Activated B cell treated with CpG ODN at 0.5 μM for 24 hours (primary cell): ENCODE data around the gene TGFBR2. TPM values are rescaled to one million over a fixed set of nuclear protein-coding genes. Genes with fewer than 3 reads are reported as not detected.

Source experiments
- ATAC-seq: fragments of 200-7000 bp; cut with Tn5 transposase; one replicate; pipeline ENCODE4 v1.10.0; 2021; ENCODE audit warnings: low read depth, mild to moderate bottlenecking, moderate library complexity
- CTCF ChIA-PET: fragments of 350-600 bp; sonication (Branson Sonifier 250); formaldehyde crosslinking; loops from one replicate; lab custom pipeline; 2021; ENCODE audit warnings: antibody characterized with exemption; lab: Charles Lee
- POLR2A ChIA-PET: fragments of 350-600 bp; sonication (Branson Sonifier 250); formaldehyde crosslinking; loops from one replicate; lab custom pipeline; 2021; ENCODE audit warnings: antibody characterized with exemption; lab: Charles Lee
- DNase-seq: peaks from one replicate; pipeline ENCODE4 v3.0.0; 2022
- H3K27ac Mint-ChIP-seq: one replicate; pipeline ENCODE4 v1.8.0; 2020; ENCODE audit warnings: mixed read lengths
- H3K27me3 Mint-ChIP-seq: one replicate; pipeline ENCODE4 v1.8.0; 2021; ENCODE audit warnings: mixed read lengths
- H3K36me3 Mint-ChIP-seq: one replicate; pipeline ENCODE4 v1.8.0; 2021; ENCODE audit warnings: low read depth, mixed read lengths
- H3K4me1 Mint-ChIP-seq: one replicate; pipeline ENCODE4 v1.8.0; 2021; ENCODE audit warnings: mixed read lengths
- H3K4me3 Mint-ChIP-seq: one replicate; pipeline ENCODE4 v1.8.0; 2020; ENCODE audit warnings: mild to moderate bottlenecking, mixed read lengths
- H3K9me3 Mint-ChIP-seq: one replicate; pipeline ENCODE4 v1.8.0; 2020; ENCODE audit warnings: mixed read lengths
- intact Hi-C: fragments of 100-400 bp; cut with micrococcal nuclease; formaldehyde crosslinking; loops from one replicate; pipeline ENCODE4 v1.15.1; 2024
- total RNA-seq: library from RNA; stranded (reverse); gene quantifications from 2 replicates; pipeline ENCODE4 v1.2.3, GENCODE V29; 2022
- TF ChIP-seq, protein P1 (sequence below): fragments of 200-600 bp; IDR thresholded peaks from one replicate; pipeline ENCODE4 v1.8.0; 2022; ENCODE audit warnings: antibody characterized with exemption, mild to moderate bottlenecking

The TGFBR2 gene
- total RNA-seq, 1 donor from 2014 or later = 104 TPM

DNA sequence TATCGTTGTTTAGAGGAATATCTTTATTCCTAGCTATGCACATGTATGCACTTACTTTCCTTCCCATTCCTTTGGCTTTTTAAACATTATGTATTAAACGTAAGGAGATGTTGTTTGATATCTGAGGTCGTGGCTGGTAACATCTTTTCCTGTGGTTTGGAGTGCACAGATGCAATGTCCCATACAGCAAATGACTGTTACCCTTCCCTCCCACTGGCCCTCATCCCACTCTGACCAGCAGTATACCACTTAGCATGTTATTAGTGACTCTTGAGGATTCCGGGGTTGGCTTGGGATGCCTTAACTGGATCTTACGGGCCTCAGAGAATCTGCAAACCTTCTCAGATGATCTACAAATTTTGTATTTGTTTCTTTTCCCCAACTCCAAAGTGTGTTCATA, 34.5 kb downstream of the TGFBR2 start:
- Mint-ChIP-seq H3K27ac (peak overlapping the region; percentile 91), H3K9me3 (no peaks in the 10 kb centered on the region), H3K4me1 (peaks cover 99% of the 10 kb centered on the region), H3K27me3 (no peaks in the 10 kb centered on the region), H3K4me3 (peak overlapping the region; percentile 33), H3K36me3 (peaks cover 48% of the 10 kb centered on the region)
- intact Hi-C loops = loop anchor here (1.0 to 10.0 kb wide), 7 partner anchors 8 to 1794 kb away; partner anchors contain the start of gene TGFBR2
- DNase-seq (no peak), ATAC-seq (no peak)
- POLR2A ChIA-PET = interaction anchor here (0.9 to 5.0 kb wide), 9 partner anchors 7 to 36 kb away, joined by 3 to 42 read pairs (median 4); partner anchors contain the start of gene TGFBR2
- TF ChIP-seq, protein P1, sequence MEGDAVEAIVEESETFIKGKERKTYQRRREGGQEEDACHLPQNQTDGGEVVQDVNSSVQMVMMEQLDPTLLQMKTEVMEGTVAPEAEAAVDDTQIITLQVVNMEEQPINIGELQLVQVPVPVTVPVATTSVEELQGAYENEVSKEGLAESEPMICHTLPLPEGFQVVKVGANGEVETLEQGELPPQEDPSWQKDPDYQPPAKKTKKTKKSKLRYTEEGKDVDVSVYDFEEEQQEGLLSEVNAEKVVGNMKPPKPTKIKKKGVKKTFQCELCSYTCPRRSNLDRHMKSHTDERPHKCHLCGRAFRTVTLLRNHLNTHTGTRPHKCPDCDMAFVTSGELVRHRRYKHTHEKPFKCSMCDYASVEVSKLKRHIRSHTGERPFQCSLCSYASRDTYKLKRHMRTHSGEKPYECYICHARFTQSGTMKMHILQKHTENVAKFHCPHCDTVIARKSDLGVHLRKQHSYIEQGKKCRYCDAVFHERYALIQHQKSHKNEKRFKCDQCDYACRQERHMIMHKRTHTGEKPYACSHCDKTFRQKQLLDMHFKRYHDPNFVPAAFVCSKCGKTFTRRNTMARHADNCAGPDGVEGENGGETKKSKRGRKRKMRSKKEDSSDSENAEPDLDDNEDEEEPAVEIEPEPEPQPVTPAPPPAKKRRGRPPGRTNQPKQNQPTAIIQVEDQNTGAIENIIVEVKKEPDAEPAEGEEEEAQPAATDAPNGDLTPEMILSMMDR = no peak
- CTCF ChIA-PET = interaction anchor here (1.3 kb wide), 1 partner anchor 14 kb away, joined by 4 read pairs; no protein-coding TSS in a partner anchor

DNA sequence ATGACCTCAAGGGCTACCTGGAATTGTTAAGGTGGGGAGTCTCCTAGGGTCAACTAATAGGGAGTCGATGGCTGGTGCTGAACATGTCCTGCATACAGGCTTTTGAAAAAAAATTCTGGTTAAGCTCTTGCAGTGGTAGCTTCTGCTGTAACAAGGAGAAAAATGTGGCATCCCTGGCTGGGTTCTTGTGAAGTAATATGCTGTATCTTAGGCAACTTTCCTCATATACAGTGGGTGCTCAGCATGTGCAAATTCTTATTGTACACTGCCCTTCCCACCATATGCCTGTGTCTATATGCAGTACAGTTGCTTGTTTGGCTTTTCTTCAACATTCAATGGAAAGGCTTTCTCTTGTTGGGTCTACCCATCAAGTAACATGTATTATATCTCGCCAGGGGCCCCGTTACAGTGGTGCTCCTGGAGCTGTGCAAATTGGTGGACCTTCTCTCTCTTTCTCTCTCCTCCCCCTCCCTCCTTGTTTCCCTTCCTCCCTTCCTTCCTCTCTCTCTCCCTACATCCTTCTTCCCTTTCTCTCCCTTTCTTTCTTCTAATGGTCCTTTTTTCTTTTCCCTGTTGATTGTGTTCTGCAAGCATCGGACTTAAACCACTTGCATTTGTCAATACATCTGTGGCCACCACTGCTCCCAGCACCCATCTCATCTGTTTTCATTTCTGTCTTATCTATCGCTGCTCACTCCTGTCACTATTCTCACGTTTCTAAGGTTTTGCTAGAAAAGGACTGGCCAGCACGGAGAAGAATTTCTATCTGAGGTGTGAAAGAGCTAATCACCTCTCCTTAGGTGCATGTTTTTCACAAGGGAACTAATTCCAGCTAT, 35.2 kb downstream of the TGFBR2 start:
- ATAC-seq (no peak), DNase-seq (no peak)
- intact Hi-C loops = loop anchor here (5.0 to 10.0 kb wide), 2 partner anchors 36 to 1793 kb away; no protein-coding TSS in a partner anchor
- Mint-ChIP-seq H3K4me3 (peak overlapping the region; percentile 30), H3K27me3 (no peaks in the 10 kb centered on the region), H3K36me3 (peaks cover 55% of the 10 kb centered on the region), H3K27ac (peak overlapping the region; percentile 91), H3K4me1 (peaks cover 99% of the 10 kb centered on the region), H3K9me3 (no peaks in the 10 kb centered on the region)
- ChIA-PET CTCF (interaction anchor here (1.3 to 2.8 kb wide), 3 partner anchors 13 to 443 kb away, joined by 4 to 12 read pairs (median 7); partner anchors contain the start of gene TGFBR2), POLR2A (interaction anchor here (0.9 to 5.0 kb wide), 12 partner anchors 8 to 36 kb away, joined by 3 to 42 read pairs (median 5); partner anchors contain the start of gene TGFBR2)
- TF ChIP-seq, protein P1 = no peak

- Mint-ChIP-seq H3K4me1 (peaks cover 98% of the 10 kb centered on the region), H3K9me3 (no peaks in the 10 kb centered on the region), H3K27ac (peak overlapping the region; percentile 91), H3K4me3 (peak overlapping the region; percentile 28), H3K27me3 (no peaks in the 10 kb centered on the region), H3K36me3 (peaks cover 58% of the 10 kb centered on the region)
- intact Hi-C loops = loop anchor here (5.0 to 10.0 kb wide), 2 partner anchors 34 to 1792 kb away; no protein-coding TSS in a partner anchor
- no peak for DNase-seq
- CTCF ChIA-PET = interaction anchor here (0.7 to 2.8 kb wide), 6 partner anchors 14 to 444 kb away, joined by 3 to 12 read pairs (median 6); partner anchors contain the start of gene TGFBR2
- ATAC-seq = peak; percentile 4
- TF ChIP-seq, protein P1 = no peak
- POLR2A ChIA-PET = interaction anchor here (0.7 to 5.0 kb wide), 16 partner anchors 7 to 166 kb away, joined by 3 to 42 read pairs (median 8); partner anchors contain the start of gene TGFBR2
Observed at GRCh38 chr3:30642849-30643361, 36.5 kb downstream of the TGFBR2 start.

- peaks cover 60% of the 10 kb centered on the region for H3K36me3 Mint-ChIP-seq
- H3K4me1 Mint-ChIP-seq = peaks cover 98% of the 10 kb centered on the region
- intact Hi-C loops = loop anchor here (1.0 to 10.0 kb wide), 5 partner anchors 14 to 1791 kb away; partner anchors contain the start of gene TGFBR2
- ChIA-PET CTCF (interaction anchor here (1.0 to 2.8 kb wide), 6 partner anchors 12 to 445 kb away, joined by 4 to 12 read pairs (median 6); partner anchors contain the start of gene TGFBR2), POLR2A (interaction anchor here (0.6 to 5.0 kb wide), 18 partner anchors 8 to 324 kb away, joined by 3 to 42 read pairs (median 6); partner anchors contain the start of gene TGFBR2)
- H3K27me3 Mint-ChIP-seq = no peaks in the 10 kb centered on the region
- DNase-seq (no peak), ATAC-seq (peak; percentile 35)
- peak overlapping the region; percentile 68 for H3K4me3 Mint-ChIP-seq
- H3K9me3 Mint-ChIP-seq = no peaks in the 10 kb centered on the region
- peak overlapping the region; percentile 91 for H3K27ac Mint-ChIP-seq
- TF ChIP-seq, protein P1 = no peak
Observed at GRCh38 chr3:30643763-30644462, 37.5 kb downstream of the TGFBR2 start.
